ENCODE results near the gene GNG3.
A peak's percentile ranks its signal among the peaks of the same experiment; 100 is the strongest.
"Not testable (repeated sequence)": the region's sequence is repeated elsewhere in the genome, so short reads cannot be mapped to it uniquely, and the experiment has no call there.

The GNG3 gene

DNA sequence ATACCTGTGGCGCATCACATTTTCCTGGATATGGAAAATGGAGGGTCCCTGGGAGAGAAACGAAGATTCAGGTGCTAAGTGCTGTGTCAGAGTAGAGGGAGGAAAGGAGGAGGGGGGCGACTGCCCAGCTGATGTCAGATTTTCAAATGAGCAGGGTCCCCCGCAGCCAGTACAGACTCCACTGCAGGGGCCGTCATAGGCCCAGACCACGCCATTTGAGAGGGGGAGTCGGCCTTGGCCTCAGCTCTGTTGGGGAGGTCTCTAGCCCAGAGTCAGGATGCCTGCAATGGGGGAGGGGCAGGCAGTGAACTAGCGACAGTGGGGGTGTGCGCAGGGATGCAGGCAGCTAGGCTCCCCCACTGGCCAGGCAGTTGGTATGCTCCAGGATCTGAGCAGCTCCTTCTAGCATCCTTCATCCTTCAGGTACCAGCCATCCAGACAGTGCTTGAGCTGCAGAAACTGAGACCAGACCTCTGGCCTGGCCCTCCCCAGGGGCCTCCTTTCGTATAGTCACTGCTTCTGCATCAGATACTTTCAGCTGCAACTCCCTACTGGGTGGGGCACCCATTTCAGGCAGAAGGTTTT, at the start of gene GNG3, which contains the start of gene BSCL2:
TSS of gene GNG3 (plus strand) at position 400 of the 585 bp plus-strand sequence. CDS start 620 bp downstream, outside the sequence.
TSS of gene BSCL2 (minus strand) at position 148 of the 585 bp plus-strand sequence. CDS start 229 bp downstream, outside the sequence.
- DNase-seq (ENCODE audit: low spot score) = no peak

DNA sequence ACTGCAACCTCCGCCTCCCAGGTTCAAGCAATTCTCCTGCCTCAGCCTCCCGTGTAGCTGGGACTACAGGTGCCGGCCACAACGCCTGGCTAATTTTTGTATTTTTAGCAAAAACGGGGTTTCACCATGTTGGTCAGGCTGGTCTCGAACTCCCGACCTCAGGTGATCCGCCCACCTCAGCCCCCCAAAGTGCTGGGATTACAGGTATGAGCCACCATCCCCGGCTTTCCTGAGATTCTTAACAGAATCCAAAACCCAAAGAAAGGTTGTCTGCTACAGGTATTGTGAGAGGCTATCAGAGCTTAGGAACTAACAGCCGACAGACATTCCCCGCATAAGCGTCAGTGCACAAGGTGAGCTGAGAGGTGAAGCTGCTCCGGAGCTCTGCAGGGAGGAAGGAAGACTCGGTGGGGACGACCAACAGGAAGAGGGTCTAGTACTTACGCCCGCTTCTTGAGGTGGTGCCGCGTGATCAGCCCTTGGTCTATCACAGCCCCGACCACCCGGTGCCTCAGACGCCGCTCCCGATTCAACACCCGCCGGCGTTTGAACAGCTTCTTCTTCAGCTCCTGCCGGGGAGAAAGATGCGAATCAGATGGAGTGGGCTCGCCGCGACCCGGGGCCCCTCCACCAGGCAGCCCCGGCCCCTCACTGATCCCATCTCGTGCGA, 42.9 kb upstream of the GNG3 start:
- DNase-seq (ENCODE audit: low spot score) = no peak

DNA sequence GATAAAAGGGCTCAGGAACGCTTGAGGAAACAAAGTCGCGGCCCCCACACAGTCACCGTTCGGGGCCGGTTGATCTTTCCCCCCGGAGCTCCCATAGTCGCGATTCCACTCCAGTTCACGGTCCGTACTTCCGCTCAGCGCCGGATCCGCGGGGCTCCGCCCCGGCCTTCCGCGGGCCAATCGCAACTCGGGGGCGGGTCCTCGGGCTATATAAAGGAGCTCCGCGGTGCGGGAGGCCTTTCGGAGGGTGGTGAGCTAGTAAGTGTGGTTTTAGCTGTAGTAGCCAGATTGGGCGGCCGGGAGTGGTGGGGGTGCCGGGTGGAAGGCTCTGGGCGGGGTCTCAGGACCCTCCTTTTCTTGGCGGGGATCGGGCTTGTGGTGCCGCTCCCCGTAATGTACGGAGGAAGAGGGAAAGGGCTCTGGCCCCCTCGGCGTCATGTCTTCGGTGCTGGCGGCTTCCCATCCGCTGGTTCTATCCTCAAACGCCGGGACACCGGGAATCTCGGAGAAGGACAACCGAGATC, 42.3 kb upstream of the GNG3 start, which contains the start of the genes C11orf98 and CSKMT:
TSS of gene C11orf98 (minus strand) at position 136 of the 524 bp plus-strand sequence. CDS start at position 95, 41 bp downstream.
TSS of gene CSKMT (plus strand) at position 238 of the 524 bp plus-strand sequence. CDS start 568 bp downstream, outside the sequence.
- peak; percentile 90 for DNase-seq (ENCODE audit: low spot score)

DNA sequence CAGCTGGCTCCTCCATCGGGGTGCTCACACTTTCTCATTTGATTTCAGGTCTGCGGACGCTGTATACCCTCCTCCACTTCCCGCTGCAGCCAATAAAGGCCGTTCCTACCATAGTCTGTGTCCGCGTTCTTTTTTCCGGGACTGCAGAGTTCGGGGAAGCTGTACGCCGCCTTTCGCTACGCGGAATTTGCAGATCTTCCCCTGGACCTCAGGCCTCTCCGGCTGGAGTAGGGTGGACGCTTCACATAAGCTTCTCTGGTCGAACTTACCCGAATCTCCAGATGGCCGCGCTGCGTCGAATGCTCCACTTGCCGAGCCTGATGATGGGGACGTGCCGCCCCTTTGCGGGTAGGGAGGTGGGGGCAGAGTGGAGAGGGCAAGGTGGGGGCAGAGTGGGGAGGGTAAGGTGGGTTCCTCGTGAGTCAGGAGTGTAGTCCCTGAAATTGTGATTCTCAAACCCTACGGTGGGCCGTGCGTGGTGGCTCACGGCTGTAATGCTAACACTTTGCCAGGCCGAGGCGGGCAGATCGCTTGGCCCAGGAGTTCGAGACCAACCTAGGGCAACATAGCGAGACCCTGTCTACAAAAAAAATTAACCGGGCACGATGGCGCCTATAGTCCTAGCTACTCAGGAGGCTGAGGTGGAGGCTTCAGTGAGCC, 41.7 kb upstream of the GNG3 start:
- DNase-seq (ENCODE audit: low spot score) = no peak

DNA sequence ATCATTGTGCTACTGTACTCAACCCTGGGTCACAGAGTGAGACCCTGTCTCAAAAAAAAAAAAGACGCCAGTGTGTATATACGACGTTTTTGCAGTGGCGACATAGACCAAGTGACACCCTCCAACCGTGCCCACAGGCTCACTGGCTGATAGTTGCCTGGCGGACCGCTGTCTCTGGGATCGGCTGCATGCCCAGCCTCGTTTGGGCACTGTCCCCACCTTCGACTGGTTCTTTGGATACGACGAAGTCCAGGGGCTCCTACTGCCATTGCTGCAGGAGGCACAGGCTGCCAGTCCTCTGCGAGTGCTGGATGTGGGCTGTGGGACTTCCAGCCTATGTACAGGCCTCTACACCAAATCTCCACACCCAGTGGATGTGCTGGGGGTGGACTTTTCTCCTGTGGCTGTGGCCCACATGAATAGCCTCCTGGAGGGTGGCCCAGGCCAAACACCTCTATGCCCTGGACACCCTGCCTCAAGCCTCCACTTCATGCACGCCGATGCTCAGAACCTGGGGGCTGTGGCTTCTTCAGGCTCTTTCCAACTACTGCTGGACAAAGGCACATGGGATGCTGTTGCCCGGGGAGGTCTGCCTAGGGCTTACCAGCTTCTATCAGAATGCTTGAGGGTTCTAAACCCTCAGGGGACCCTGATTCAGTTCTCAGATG, 41.1 kb upstream of the GNG3 start:
- DNase-seq (ENCODE audit: low spot score) = no peak

DNA sequence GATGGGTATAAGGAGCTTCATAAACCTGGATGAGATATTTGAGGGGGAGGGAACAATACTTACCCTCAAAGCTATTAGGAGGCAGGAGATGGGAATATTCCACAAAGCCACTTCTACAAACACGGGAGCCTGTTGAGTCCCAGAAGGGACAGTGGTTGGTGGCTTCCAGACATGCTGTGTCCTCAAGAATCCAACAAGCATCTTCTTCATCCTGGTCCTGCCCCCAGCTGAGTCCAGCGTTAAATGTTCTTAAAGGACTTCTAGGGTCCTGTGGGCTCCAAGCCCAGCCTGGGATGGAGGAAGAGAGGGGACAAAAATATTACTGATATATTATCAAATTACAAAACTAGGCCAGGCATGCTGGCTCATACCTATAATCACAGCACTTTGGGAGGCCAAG, 40.0 kb upstream of the GNG3 start:
- no peak for DNase-seq (ENCODE audit: low spot score)

DNA sequence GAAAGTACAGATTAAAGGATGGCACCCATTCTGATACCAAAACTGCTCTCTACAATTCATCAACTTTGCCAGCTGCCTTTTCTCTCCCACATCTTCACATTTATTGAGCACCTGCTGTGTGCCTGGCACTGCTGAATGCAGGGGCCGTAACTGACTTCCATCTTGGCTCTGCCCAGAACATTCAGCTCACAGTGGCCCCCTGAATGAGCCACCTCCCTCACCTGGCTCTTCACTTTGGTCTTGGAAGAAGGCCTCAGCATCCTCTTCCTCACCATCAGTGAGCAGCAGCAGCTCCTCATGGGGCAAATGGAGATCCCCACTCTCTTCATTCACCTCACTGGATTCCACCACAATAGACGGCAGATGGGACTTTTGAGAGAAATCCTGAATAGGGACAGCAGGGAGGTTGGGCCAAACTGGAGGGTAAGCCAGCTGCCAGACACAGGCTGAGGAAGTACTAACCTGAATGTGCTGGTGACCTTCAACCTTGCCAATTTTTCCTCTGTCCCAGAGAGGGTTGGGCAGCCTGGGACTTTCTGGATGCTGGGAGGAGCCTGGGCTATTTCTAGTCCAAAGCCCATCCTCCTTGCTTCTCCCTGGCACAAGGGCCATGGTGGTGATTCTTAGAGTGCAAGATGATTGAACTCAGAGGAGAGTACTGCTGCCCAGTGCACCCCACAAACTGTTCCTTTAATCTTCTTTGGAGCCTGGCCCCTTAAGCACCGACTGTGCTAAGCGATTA, 37.9 kb upstream of the GNG3 start:
- DNase-seq (ENCODE audit: low spot score) = no peak

DNA sequence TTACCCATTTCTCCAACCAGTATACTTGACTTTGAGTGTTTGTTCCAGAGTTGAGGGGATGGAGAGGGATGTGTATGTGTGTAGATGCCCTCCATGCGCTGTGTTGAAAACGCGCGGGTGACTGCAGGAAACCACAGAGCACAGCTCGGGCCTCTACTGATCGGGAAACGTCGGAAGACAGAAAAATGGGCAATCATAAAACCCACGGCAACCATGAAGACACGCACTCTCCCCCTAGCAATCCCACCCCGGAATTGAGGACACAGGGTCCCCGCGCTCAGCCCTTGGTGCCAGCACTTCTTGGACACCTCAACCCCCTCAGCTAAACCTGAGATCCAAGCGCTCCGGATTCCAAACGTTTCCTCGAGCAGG, 36.3 kb upstream of the GNG3 start:
- DNase-seq (ENCODE audit: low spot score) = no peak

DNA sequence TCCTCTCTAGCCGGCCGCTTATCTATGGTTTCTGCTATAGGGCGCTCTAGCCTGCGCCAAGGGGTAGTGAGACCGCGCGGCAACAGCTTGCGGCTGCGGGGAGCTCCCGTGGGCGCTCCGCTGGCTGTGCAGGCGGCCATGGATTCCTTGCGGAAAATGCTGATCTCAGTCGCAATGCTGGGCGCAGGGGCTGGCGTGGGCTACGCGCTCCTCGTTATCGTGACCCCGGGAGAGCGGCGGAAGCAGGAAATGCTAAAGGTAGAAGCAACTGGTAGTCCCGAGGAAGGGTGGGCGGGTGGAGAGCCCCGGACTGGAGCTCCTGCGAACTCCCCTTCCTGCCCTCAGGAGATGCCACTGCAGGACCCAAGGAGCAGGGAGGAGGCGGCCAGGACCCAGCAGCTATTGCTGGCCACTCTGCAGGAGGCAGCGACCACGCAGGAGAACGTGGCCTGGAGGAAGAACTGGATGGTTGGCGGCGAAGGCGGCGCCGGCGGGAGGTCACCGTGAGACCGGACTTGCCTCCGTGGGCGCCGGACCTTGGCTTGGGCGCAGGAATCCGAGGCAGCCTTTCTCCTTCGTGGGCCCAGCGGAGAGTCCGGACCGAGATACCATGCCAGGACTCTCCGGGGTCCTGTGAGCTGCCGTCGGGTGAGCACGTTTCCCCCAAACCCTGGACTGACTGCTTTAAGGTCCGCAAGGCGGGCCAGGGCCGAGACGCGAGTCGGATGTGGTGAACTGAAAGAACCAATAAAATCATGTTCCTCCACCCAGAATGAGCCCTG, 35.7 kb upstream of the GNG3 start, which contains the start of the genes LBHD1 and UQCC3:
TSS of gene LBHD1 (minus strand) at position 660 of the 782 bp plus-strand sequence. CDS start 2,236 bp downstream, outside the sequence.
TSS of gene UQCC3 (plus strand) at position 66 of the 782 bp plus-strand sequence. CDS start at position 139, 73 bp downstream.
- peak; percentile 71 for DNase-seq (ENCODE audit: low spot score)

DNA sequence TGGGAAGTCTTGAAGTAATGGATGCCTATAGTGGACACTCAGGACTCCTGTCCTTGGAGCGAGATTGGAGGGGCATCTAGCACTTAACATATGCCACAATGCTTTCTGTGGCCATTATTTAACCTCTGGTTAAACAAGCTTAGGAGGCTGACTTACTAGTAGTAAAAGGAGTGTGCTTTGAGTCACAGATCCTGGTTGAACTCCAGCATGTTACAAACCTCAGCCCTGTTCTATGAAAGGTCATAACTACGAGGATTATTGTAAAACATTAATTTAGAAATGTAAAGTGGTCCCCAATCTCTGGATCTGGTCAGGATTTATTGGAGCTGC, 34.3 kb upstream of the GNG3 start:
- no peak for DNase-seq (ENCODE audit: low spot score)

DNA sequence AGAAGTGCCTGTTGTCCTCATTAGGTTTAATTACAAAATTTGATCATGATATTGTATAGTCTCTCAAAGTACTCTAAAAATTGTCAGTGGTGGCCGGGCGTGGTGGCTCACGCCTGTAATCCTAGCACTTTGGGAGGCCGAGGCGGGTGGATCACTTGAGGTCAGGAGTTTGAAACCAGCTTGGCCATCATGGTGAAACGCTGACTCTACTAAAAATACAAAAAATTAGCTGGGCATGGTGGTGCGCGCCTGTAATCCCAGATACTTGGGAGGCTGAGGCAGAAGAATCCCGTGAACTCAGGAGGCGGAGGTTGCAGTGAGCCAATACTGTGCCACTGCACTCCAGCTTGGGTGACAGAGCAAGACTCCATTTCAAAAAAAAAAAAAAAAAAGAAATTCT, 32.1 kb upstream of the GNG3 start:
- DNase-seq (ENCODE audit: low spot score) = not testable (repeated sequence)

DNA sequence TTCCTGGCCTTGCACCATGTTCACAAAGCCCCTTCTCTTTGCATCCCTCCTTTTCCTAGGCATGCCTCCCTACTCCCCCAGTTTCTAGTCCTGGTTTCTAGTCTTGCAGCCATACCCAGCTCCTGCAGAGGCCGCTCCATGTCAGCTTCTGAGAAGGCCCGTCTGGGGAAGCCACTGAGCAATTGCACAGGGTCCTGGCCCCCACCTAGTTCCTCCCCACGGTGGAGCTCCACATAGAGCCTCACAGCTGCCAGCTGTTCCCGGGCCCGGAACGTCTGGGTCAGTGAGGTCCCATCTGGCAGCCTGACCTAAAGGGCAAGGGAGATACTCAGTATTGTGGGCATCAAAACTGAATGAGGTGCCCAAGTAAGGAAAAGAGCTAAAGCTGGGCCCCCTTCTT, 30.8 kb upstream of the GNG3 start:
- no peak for DNase-seq (ENCODE audit: low spot score)

DNA sequence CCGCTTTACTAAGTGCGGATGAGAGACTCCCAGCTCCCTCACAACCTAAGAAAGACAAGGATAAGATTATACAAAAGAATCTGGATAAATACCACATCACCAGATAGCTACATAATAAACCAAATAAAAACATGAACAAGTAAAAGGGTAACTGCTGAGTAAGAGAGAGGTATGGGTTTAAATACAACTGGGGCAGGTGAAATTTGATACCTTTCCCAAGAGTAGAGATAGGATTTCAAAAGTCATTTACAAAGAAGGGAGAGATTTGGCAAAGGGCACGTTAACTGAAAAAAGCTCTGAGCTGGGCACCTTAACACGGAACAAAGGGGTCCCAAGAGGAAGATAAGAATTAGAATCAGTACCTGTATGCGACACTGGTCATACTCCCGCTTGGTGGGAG, 30.3 kb upstream of the GNG3 start:
- no peak for DNase-seq (ENCODE audit: low spot score)

DNA sequence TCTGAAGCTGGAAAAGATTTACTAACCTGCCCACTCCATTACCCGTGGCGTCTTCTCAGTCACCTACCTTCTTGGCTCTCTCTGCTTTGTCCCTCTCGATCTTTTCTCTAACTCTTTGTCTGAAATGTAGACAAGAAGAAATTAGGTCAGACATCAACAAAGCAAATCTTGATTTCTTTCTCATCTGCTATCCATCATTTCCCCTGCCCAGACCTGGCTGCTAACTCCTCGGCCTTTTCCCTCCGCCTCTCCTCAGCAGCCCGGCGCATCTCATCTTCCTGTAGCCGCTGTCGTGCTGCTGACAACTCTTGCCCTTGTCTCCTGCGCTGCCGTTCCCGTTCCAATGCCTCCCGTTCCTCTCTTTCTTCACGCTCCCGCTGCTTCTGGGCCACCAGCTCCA, 29.8 kb upstream of the GNG3 start:
- DNase-seq (ENCODE audit: low spot score) = no peak

DNA sequence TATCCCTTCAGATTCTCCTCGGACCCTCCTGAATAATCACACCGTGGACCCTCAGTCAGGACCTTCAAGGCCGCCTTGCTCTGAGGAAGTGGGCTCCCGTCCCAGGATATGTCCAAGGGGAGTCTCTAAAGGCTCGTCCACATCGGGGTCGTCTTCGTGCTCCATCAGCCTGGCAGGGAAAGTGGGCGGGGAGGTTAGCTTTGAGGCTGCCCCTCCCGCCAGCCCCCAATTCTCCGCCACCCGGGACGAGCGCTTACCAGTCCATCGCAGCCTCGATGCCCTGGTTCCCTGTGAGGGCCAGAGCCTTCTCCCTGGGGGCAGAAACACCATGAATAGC, 29.1 kb upstream of the GNG3 start:
- no peak for DNase-seq (ENCODE audit: low spot score)

DNA sequence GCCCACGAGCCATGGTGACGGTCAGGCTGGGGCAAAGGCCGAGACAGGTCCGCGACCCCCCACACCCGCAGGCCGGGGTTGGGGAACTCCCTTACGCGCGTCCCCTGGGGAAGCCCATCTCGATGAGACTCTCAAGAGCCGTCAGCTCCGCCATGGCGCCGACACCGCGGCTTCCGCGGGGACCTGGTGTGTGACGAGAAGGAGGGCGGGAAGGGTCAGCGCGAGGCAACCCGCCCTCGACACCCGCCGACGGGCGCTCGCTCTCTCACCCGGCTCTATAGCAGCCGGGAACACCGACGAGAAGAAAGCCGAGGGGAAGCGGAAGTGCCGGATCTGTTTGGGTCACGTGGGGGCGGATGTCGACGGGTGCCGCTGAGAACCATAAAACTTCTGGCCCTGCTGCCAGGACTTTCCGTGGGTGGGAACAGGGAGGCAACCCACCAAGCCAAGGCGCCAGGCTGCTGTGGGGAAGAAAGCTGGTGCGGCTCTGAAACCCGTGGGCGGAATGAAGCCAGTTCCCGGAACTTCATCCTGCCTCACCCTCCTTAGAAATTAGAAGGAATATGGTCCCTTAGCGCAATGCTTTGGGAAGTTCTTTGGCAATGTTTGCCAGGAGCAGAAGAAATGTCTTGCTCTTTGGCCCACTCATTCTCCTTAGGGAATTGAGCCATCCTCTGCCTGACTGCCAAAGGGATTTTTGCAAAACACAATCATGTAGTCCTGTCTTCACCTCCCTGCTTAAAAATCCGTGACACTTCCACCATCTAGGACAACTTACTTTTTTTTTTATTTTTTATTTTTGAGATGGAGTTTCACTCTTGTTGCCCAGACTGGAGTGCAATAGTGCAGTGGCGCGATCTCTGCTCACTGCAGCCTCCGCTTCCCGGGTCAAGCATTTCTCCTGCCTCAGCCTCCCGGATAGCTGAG, 28.4 kb upstream of the GNG3 start, which contains the start of gene UBXN1:
TSS of gene UBXN1 (minus strand) at position 304 of the 927 bp plus-strand sequence. CDS start at position 154, 150 bp downstream.
- peak; percentile 86 for DNase-seq (ENCODE audit: low spot score)

DNA sequence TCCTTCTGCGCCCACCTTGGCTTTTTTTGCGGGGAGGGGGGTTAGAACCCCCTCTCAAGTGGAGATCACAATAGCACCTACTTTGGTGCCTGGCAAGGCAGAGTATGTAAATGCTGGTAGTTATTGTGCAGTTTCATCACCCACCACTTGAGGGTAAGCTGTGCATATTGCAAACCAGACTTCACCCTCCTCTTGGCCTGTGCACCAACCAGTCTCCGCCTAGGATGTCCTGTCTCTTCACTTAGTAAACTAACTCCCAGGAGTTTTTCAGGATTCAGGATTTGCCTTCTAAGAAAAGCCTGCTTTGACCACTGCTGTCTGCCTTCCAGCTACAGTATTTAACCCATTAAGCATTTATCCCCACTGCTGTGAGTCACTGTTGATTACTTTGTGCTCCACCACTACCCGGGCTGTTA, 26.6 kb upstream of the GNG3 start:
- peak; percentile 54 for DNase-seq (ENCODE audit: low spot score)

DNA sequence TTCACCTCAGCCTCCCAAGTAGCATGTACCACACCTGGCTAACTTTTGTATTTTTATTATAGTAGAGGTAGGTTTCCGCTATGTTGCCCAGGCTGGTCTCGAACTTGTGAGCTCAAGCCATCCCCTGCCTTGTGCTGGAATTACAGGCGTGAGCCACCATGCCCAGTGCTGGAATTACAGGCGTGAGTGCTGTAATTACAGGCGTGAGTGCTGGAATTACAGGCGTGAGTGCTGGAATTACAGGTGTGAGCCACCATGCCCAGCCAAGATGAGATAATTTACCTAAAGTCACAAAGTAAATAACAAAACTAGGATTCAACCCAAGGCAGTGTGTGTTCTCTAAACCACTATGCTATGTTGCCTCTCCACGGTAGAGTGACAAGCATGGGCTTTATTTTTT, 25.0 kb upstream of the GNG3 start:
- no peak for DNase-seq (ENCODE audit: low spot score)
